22Rv1 (cell line): ENCODE measurements around the gene INPP1.

ENCODE experiments used
- ZFX ChIP-seq: fragments of 450-650 bp; IDR thresholded peaks from 2 replicates; pipeline ENCODE4 v1.6.1; 2017; ENCODE audit warnings: antibody characterized with exemption, borderline replicate concordance
- TF ChIP-seq, protein P1 (sequence below): fragments of 450-650 bp; IDR thresholded peaks from 2 replicates; pipeline ENCODE4 v1.5.1; 2017; ENCODE audit warnings: mild to moderate bottlenecking

DNA sequence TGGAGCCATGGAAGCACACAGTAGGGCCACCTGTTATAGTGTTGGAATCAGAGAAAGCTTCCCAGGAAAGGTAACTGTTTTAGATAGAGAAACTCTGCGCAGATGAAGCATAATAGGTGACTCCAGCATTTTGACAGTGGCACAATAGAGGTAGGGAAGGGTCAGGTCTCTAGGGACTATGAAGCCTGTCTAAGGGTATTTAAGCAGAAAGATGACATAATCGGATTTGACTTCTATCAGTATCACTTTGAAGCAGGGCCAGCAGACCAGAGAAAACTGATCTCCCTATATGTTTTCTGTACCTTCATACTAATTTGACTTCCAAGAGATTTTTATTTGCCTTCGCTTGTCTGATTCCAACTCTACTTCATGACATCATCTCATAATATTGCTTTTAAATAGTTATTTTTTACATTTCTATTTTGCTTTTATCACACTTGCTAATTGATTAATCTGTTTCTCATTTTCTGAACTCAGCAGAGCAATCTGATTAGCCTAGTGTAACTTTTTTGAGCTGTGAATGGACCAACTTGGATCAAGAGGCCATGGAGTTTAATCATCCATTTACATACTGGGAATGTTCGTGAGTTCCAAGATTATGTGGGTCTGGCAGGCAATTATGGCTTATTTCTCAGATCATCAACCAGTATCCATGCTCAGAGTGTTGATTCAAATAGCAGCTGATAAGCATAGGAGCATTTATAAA lies 15.4 kb upstream of the INPP1 start:
- TF ChIP-seq, protein P1, sequence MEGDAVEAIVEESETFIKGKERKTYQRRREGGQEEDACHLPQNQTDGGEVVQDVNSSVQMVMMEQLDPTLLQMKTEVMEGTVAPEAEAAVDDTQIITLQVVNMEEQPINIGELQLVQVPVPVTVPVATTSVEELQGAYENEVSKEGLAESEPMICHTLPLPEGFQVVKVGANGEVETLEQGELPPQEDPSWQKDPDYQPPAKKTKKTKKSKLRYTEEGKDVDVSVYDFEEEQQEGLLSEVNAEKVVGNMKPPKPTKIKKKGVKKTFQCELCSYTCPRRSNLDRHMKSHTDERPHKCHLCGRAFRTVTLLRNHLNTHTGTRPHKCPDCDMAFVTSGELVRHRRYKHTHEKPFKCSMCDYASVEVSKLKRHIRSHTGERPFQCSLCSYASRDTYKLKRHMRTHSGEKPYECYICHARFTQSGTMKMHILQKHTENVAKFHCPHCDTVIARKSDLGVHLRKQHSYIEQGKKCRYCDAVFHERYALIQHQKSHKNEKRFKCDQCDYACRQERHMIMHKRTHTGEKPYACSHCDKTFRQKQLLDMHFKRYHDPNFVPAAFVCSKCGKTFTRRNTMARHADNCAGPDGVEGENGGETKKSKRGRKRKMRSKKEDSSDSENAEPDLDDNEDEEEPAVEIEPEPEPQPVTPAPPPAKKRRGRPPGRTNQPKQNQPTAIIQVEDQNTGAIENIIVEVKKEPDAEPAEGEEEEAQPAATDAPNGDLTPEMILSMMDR = no peak
- TF ChIP-seq ZFX = no peak
